ENCODE measurements around the gene FNDC1.

GRCh38 chr6:159134701-159135364 lies 34.4 kb upstream of the FNDC1 start:
- peak; percentile 79 to 97 (median 86) for TF ChIP-seq CTCF (IDR thresholded peaks at IDR 0.05)
- no peak for TF ChIP-seq POLR2A (IDR thresholded peaks at IDR 0.05)

Measured in heart left ventricle (tissue), 13 donors.